CD4-positive, alpha-beta T cell (primary cell): ENCODE results near the gene MYL6. TPM values are rescaled to one million over a fixed set of nuclear protein-coding genes. Genes with fewer than 3 reads are reported as not detected.
A peak's percentile ranks its signal among the peaks of the same experiment; 100 is the strongest.

Experiments used
- ATAC-seq: fragments of 200-7000 bp; cut with Tn5 transposase; one replicate; pipeline ENCODE4 v1.10.0; 2022; ENCODE audit warnings: mild to moderate bottlenecking; ENCODE audit not compliant: poor library complexity
- CTCF ChIA-PET: fragments of 350-600 bp; sonication (Branson Sonifier 250); formaldehyde crosslinking; loops from one replicate; lab custom pipeline; 2021; ENCODE audit warnings: antibody characterized with exemption, inconsistent platforms; lab: Charles Lee
- POLR2A ChIA-PET: fragments of 350-600 bp; sonication (Branson Sonifier 250); formaldehyde crosslinking; loops from one replicate; lab custom pipeline; 2021; ENCODE audit warnings: antibody characterized with exemption, inconsistent platforms; lab: Charles Lee
- DNase-seq, 14 experiments: peaks; one replicate each; pipeline ENCODE4 v3.0.0-alpha.2; 2013 to 2020; ENCODE audit warnings: mixed read lengths in 2 of 14
- H3K27ac ChIP-seq, 2 donors: one replicate each; pipeline versions ENCODE4 v1.5.1 to v1.7.0; 2013; ENCODE audit warnings: low read length in 2 of 2, low read depth in 1 of 2, mild to moderate bottlenecking in 1 of 2
- H3K27me3 ChIP-seq, 2 experiments: 1 replicate in 1 of 2; 2 replicates in 1 of 2; pipeline versions ENCODE4 v1.6.1 to v1.7.0; 2013; ENCODE audit warnings: low read length in 2 of 2, control low read depth in 1 of 2, mild to moderate bottlenecking in 1 of 2, moderate library complexity in 1 of 2; ENCODE audit not compliant: insufficient read depth in 2 of 2, control insufficient read depth in 1 of 2
- H3K36me3 ChIP-seq: one replicate; pipeline ENCODE4 v1.6.1; 2013; ENCODE audit warnings: low read length, control low read depth; ENCODE audit not compliant: insufficient read depth
- H3K4me1 ChIP-seq: one replicate; pipeline ENCODE4 v1.6.1; 2013; ENCODE audit warnings: low read length, control low read depth; ENCODE audit not compliant: insufficient read depth
- H3K4me3 ChIP-seq: one replicate; pipeline ENCODE4 v1.5.1; 2013; ENCODE audit warnings: mild to moderate bottlenecking, low read length, moderate library complexity
- H3K9me3 ChIP-seq, 2 experiments: 1 replicate in 1 of 2; 2 replicates in 1 of 2; pipeline versions ENCODE4 v1.6.1 to v1.7.0; 2013; ENCODE audit warnings: low read length in 2 of 2, mild to moderate bottlenecking in 2 of 2, control low read depth in 1 of 2, moderate library complexity in 1 of 2; ENCODE audit not compliant: control insufficient read depth in 1 of 2, insufficient read depth in 1 of 2
- H3K27ac Mint-ChIP-seq: one replicate; pipeline ENCODE4 v1.8.0; 2020; ENCODE audit warnings: mixed read lengths
- H3K27me3 Mint-ChIP-seq: one replicate; pipeline ENCODE4 v1.8.0; 2021; ENCODE audit warnings: mixed read lengths
- H3K36me3 Mint-ChIP-seq: one replicate; pipeline ENCODE4 v1.8.0; 2021; ENCODE audit warnings: low read depth, mixed read lengths
- H3K4me1 Mint-ChIP-seq: one replicate; pipeline ENCODE4 v1.8.0; 2021; ENCODE audit warnings: low read depth, mixed read lengths
- H3K4me3 Mint-ChIP-seq: one replicate; pipeline ENCODE4 v1.8.0; 2020; ENCODE audit warnings: mild to moderate bottlenecking, mixed read lengths
- H3K9me3 Mint-ChIP-seq: one replicate; pipeline ENCODE4 v1.8.0; 2020; ENCODE audit warnings: mixed read lengths
- intact Hi-C, 2 experiments: fragments of 100-400 bp; cut with DNase I in 1 of 2; cut with micrococcal nuclease in 1 of 2; formaldehyde crosslinking; loops; one replicate each; pipeline versions ENCODE4 v1.15.1 to v1.9.0; 2023 to 2025; cut with DNase I, micrococcal nuclease
- total RNA-seq, 174 experiments: library from RNA in 2 of 174; stranded (reverse) in 2 of 174; gene quantifications; one replicate each; pipeline ENCODE4 v1.2.3 and lab custom pipeline; 2021 to 2026
- TF ChIP-seq, protein P1 (sequence below): fragments of 200-600 bp; IDR thresholded peaks from one replicate; pipeline ENCODE4 v1.8.0; 2022; ENCODE audit warnings: antibody characterized with exemption, mild to moderate bottlenecking

The MYL6 gene
- total RNA-seq, 2 experiments from 2014 or later = 670 to 673 TPM

DNA sequence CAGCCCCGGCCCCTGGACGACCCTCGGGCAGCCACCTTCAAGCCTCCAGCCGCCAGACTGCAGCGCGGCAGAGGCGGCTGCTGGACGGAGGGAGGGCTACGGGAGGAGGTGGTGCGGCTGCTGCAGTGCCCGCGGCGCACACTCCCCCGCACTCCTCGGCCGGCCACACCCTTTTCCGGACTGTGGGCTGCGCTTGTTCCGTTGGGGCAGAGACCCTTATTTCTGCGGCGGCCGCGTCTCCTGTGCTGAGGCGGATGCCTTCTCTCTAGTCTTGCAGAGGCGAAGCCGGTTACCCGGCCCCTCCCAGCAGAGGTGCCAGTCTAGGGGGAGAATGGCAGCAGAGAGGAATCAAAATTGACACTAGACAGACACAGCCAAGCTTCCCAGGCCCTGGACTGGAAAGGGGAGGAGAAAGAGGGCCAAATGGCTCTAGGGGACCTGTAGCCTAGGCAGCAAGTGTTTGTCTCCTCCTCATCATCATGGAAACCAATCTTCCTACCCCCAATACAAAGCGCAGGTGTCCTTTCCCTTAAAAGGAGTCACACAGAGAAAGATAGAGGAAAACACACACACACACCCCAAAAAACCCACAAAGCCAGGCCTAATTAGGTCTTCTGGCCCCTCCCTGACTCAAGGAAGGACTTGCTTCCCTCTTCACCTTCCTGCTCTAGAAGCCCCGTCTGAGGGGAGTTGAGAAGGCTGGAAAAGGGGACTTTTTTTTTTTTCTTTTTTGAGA lies 28.8 kb upstream of the MYL6 start:
- peaks cover 77% of the 10 kb centered on the region for H3K4me1 ChIP-seq
- H3K27ac ChIP-seq = peak overlapping the region; percentile 77
- DNase-seq = peak; percentile 48 to 90 (median 70)
- Mint-ChIP-seq H3K27ac (peak overlapping the region; percentile 86), H3K4me3 (peak overlapping the region; percentile 97), H3K4me1 (peaks cover 73% of the 10 kb centered on the region), H3K27me3 (no peaks in the 10 kb centered on the region), H3K36me3 (peaks cover 65% of the 10 kb centered on the region), H3K9me3 (no peaks in the 10 kb centered on the region)
- CTCF ChIA-PET = interaction anchor here (2.2 to 9.6 kb wide), 3 partner anchors 22 to 82 kb away, joined by 8 to 138 read pairs (median 36); partner anchors contain the start of genes MYL6B and SMARCC2
- TF ChIP-seq, protein P1, sequence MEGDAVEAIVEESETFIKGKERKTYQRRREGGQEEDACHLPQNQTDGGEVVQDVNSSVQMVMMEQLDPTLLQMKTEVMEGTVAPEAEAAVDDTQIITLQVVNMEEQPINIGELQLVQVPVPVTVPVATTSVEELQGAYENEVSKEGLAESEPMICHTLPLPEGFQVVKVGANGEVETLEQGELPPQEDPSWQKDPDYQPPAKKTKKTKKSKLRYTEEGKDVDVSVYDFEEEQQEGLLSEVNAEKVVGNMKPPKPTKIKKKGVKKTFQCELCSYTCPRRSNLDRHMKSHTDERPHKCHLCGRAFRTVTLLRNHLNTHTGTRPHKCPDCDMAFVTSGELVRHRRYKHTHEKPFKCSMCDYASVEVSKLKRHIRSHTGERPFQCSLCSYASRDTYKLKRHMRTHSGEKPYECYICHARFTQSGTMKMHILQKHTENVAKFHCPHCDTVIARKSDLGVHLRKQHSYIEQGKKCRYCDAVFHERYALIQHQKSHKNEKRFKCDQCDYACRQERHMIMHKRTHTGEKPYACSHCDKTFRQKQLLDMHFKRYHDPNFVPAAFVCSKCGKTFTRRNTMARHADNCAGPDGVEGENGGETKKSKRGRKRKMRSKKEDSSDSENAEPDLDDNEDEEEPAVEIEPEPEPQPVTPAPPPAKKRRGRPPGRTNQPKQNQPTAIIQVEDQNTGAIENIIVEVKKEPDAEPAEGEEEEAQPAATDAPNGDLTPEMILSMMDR = no peak
- peak; percentile 13 for ATAC-seq
- peaks cover 41% of the 10 kb centered on the region for H3K36me3 ChIP-seq
- H3K9me3 ChIP-seq = no peaks in the 10 kb centered on the region
- no peaks in the 10 kb centered on the region for H3K27me3 ChIP-seq
- POLR2A ChIA-PET = interaction anchor here (0.9 to 6.5 kb wide), 15 partner anchors 8 to 335 kb away, joined by 4 to 133 read pairs (median 7); partner anchors contain the start of genes CNPY2, MYL6, MYL6B and PA2G4
- intact Hi-C loops = loop anchor here in 1 of 2 experiments (2.0 to 5.0 kb wide), 2 partner anchors 21 to 387 kb away; partner anchors contain the start of gene GDF11
- peak overlapping the region; percentile 99 for H3K4me3 ChIP-seq

DNA sequence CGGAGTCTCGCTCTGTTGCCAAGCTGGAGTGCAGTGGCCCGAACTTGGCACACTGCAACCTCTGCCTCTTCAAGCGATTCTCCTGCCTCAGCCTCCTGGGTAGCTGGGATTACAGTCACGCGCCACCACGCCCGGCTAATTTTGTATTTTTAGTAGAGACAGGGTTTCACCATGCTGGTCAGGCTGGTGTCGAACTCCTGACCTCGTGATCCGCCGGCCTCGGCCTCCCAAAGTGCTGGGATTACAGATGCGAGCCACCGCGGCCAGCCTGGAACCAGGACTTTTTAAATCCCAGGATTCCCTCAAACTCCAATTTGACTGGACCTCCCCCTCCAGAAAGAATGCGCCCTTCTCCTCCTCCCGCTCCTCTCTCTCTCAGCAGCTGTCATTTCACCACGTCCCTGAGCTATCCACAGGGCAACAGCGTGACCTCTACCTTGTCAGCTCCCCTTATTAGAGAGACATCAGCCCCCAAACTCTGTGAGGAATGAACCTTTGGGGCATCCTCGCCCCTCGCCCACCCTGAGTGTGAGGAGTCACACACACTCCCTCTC lies 28.1 kb upstream of the MYL6 start:
- Histone ChIP-seq H3K4me3 (peak overlapping the region; percentile 99), H3K27ac (peak overlapping the region; percentile 77), H3K27me3 (no peaks in the 10 kb centered on the region), H3K4me1 (peaks cover 76% of the 10 kb centered on the region), H3K9me3 (no peaks in the 10 kb centered on the region), H3K36me3 (peaks cover 47% of the 10 kb centered on the region)
- ChIA-PET POLR2A (interaction anchor here (0.9 to 6.5 kb wide), 8 partner anchors 11 to 92 kb away, joined by 3 to 133 read pairs (median 6); partner anchors contain the start of genes MYL6, MYL6B, PA2G4 and RNF41), CTCF (interaction anchor here (6.3 to 9.6 kb wide), 2 partner anchors 22 to 59 kb away, joined by 36 to 138 read pairs; partner anchors contain the start of genes MYL6B and SMARCC2)
- TF ChIP-seq, protein P1 = no peak
- H3K27me3 Mint-ChIP-seq = no peaks in the 10 kb centered on the region
- no peaks in the 10 kb centered on the region for H3K9me3 Mint-ChIP-seq
- peaks cover 67% of the 10 kb centered on the region for H3K4me1 Mint-ChIP-seq
- H3K27ac Mint-ChIP-seq = peak overlapping the region; percentile 86
- DNase-seq = no peak
- no peak for ATAC-seq
- peak overlapping the region; percentile 97 for H3K4me3 Mint-ChIP-seq
- H3K36me3 Mint-ChIP-seq = peaks cover 69% of the 10 kb centered on the region
- intact Hi-C loops = loop anchor here in 1 of 2 experiments (2.0 to 5.0 kb wide), 2 partner anchors 21 to 388 kb away; partner anchors contain the start of gene GDF11

DNA sequence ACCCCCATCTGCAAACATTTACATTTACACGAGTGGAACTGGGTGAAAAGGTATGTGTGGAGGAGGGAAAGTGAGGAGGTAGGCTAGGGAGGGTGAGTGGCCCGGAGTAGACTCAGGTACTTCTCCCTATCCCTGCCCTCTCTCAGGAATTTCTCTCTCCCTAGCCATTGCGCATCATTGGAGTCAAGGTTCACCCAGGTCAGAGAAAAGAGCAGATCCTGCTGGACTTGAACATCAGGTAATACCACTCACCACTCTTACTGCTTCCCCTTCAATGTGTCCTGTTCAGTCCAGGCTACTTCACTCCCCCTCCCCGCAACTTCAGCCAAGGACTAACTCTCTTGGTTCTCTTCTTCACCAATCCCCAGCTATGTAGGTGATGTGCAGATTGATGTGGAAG lies 27.3 kb upstream of the MYL6 start:
- peaks cover 77% of the 10 kb centered on the region for H3K36me3 Mint-ChIP-seq
- Histone ChIP-seq H3K27me3 (no peaks in the 10 kb centered on the region), H3K9me3 (no peaks in the 10 kb centered on the region), H3K27ac (peak overlapping the region; percentile 77), H3K36me3 (peaks cover 52% of the 10 kb centered on the region), H3K4me3 (peak overlapping the region; percentile 99), H3K4me1 (peaks cover 72% of the 10 kb centered on the region)
- POLR2A ChIA-PET = interaction anchor here (1.0 to 5.7 kb wide), 4 partner anchors 13 to 59 kb away, joined by 3 to 133 read pairs (median 26); partner anchors contain the start of genes MYL6B, RPL41, SMARCC2 and ZC3H10
- no peaks in the 10 kb centered on the region for H3K9me3 Mint-ChIP-seq
- H3K27ac Mint-ChIP-seq = peak overlapping the region; percentile 86
- H3K27me3 Mint-ChIP-seq = no peaks in the 10 kb centered on the region
- H3K4me3 Mint-ChIP-seq = peak overlapping the region; percentile 97
- CTCF ChIA-PET = interaction anchor here (6.3 to 9.6 kb wide), 2 partner anchors 21 to 58 kb away, joined by 36 to 138 read pairs; partner anchors contain the start of genes MYL6B and SMARCC2
- ATAC-seq (no peak), DNase-seq (no peak)
- H3K4me1 Mint-ChIP-seq = peaks cover 66% of the 10 kb centered on the region
- TF ChIP-seq, protein P1 = no peak
- intact Hi-C loops = no loop called here
